Loucy (cell line): ENCODE results near the gene STRBP.

Source experiments
- H2AFZ ChIP-seq: fragments of 200-600 bp; sonication (generic); 2 replicates; pipeline ENCODE4 v1.6.0; 2016; ENCODE audit warnings: antibody characterized with exemption, mild to moderate bottlenecking, low read length, moderate library complexity
- H3F3A ChIP-seq: fragments of 200-600 bp; 2 replicates; pipeline ENCODE4 v1.6.0; 2016; ENCODE audit warnings: antibody characterized with exemption, low read depth, mild to moderate bottlenecking
- H3K27me3 ChIP-seq: fragments of 200-600 bp; sonication (generic); 2 replicates; pipeline ENCODE4 v1.6.1; 2014; ENCODE audit warnings: low read length, mild to moderate bottlenecking; ENCODE audit not compliant: insufficient read depth, poor library complexity, severe bottlenecking
- H3K36me3 ChIP-seq: fragments of 200-600 bp; sonication (generic); 2 replicates; pipeline ENCODE4 v1.6.1; 2016; ENCODE audit warnings: low read length; ENCODE audit not compliant: insufficient read depth
- H3K4me1 ChIP-seq: fragments of 200-600 bp; sonication (generic); 2 replicates; pipeline ENCODE4 v1.5.1; 2014; ENCODE audit warnings: low read length, mild to moderate bottlenecking; ENCODE audit not compliant: insufficient read depth, poor library complexity, severe bottlenecking
- H3K4me2 ChIP-seq: fragments of 200-600 bp; sonication (generic); 2 replicates; pipeline ENCODE4 v1.6.0; 2014; ENCODE audit warnings: antibody characterized with exemption, low read length, low read depth, mild to moderate bottlenecking; ENCODE audit not compliant: poor library complexity, severe bottlenecking
- H3K4me3 ChIP-seq: fragments of 200-600 bp; sonication (generic); 2 replicates; pipeline ENCODE4 v1.5.1; 2014; ENCODE audit warnings: low read length, mild to moderate bottlenecking, mixed read lengths; ENCODE audit not compliant: poor library complexity, severe bottlenecking
- H3K79me2 ChIP-seq: fragments of 200-600 bp; sonication (generic); 2 replicates; pipeline ENCODE4 v1.6.1; 2014; ENCODE audit warnings: low read length; ENCODE audit not compliant: insufficient read depth
- H3K9ac ChIP-seq: fragments of 200-600 bp; sonication (generic); 2 replicates; pipeline ENCODE4 v1.6.0; 2014; ENCODE audit warnings: mild to moderate bottlenecking, low read depth, low read length, moderate library complexity; ENCODE audit not compliant: poor library complexity, severe bottlenecking
- H3K9me2 ChIP-seq: fragments of 200-600 bp; sonication (generic); replicated peaks from 2 replicates; pipeline ENCODE4 v1.6.1; 2016; ENCODE audit warnings: low read depth, low read length, mixed read lengths
- H3K9me3 ChIP-seq: fragments of 200-600 bp; sonication (generic); 2 replicates; pipeline ENCODE4 v1.6.1; 2014; ENCODE audit warnings: mild to moderate bottlenecking, antibody characterized with exemption, low read length, low read depth; ENCODE audit not compliant: insufficient read depth
- H4K20me1 ChIP-seq: fragments of 200-600 bp; sonication (generic); 2 replicates; pipeline ENCODE4 v1.6.0; 2014; ENCODE audit warnings: antibody characterized with exemption, low read length, mild to moderate bottlenecking; ENCODE audit not compliant: insufficient read depth, poor library complexity, severe bottlenecking
- CTCF ChIP-seq: fragments of 200-600 bp; sonication (generic); conservative IDR thresholded peaks from 2 replicates; pipeline ENCODE4 v1.5.1; 2014; ENCODE audit warnings: mild to moderate bottlenecking, antibody characterized with exemption, low read length
- EZH2phosphoT487 ChIP-seq: fragments of 200-600 bp; IDR thresholded peaks from 2 replicates; pipeline ENCODE4 v1.6.1; 2018; ENCODE audit warnings: antibody characterized with exemption, mild to moderate bottlenecking, moderate library complexity, borderline replicate concordance

The STRBP gene

GRCh38 chr9:123089040-123089439 lies 179.3 kb downstream of the STRBP start:
- Histone ChIP-seq H3K9ac (no peak overlapping the region), H2AFZ (no peak overlapping the region), H3K27me3 (no peaks in the 10 kb centered on the region), H3K4me1 (no peaks in the 10 kb centered on the region), H4K20me1 (no peaks in the 10 kb centered on the region), H3K36me3 (peaks cover 40% of the 10 kb centered on the region; the same call in 1 of the 2 replicates), H3K4me2 (no peak overlapping the region), H3K9me3 (no peaks in the 10 kb centered on the region), H3K79me2 (no peaks in the 10 kb centered on the region), H3K4me3 (no peak overlapping the region), H3F3A (no peaks in the 10 kb centered on the region), H3K9me2 (no peaks in the 10 kb centered on the region)
- TF ChIP-seq EZH2phosphoT487: no peak
- no peak for TF ChIP-seq CTCF

GRCh38 chr9:123087359-123087888 lies 181.0 kb downstream of the STRBP start:
- no peak overlapping the region for H2AFZ ChIP-seq
- H3K4me2 ChIP-seq: no peak overlapping the region
- peaks cover 30% of the 10 kb centered on the region; the same call in 1 of the 2 replicates for H3K36me3 ChIP-seq
- no peaks in the 10 kb centered on the region for H3K9me3 ChIP-seq
- H3K79me2 ChIP-seq: no peaks in the 10 kb centered on the region
- H3K9ac ChIP-seq: no peak overlapping the region
- no peaks in the 10 kb centered on the region for H4K20me1 ChIP-seq
- no peaks in the 10 kb centered on the region for H3K4me1 ChIP-seq
- TF ChIP-seq CTCF (no peak), EZH2phosphoT487 (no peak)
- H3K27me3 ChIP-seq: no peaks in the 10 kb centered on the region
- H3K4me3 ChIP-seq: no peak overlapping the region
- no peaks in the 10 kb centered on the region for H3K9me2 ChIP-seq
- no peaks in the 10 kb centered on the region for H3F3A ChIP-seq

- Histone ChIP-seq H3K4me2 (no peak overlapping the region), H4K20me1 (no peaks in the 10 kb centered on the region), H3K4me3 (no peak overlapping the region), H3K4me1 (no peaks in the 10 kb centered on the region), H3K9me3 (no peaks in the 10 kb centered on the region), H3K36me3 (peaks cover 23% of the 10 kb centered on the region; the same call in 1 of the 2 replicates), H3K9me2 (no peaks in the 10 kb centered on the region), H3K79me2 (no peaks in the 10 kb centered on the region), H3F3A (no peaks in the 10 kb centered on the region), H2AFZ (no peak overlapping the region), H3K9ac (no peak overlapping the region), H3K27me3 (no peaks in the 10 kb centered on the region)
- TF ChIP-seq EZH2phosphoT487 (no peak), CTCF (no peak)
Observed at GRCh38 chr9:123085916-123086315, 182.5 kb downstream of the STRBP start.
